DMS53 treated with DMSO at 0.1 percent for 48 hours (cell line): ENCODE measurements around the gene YY1AP1.
A peak's percentile ranks its signal among the peaks of the same experiment; 100 is the strongest.
"Not testable (repeated sequence)": the region's sequence is repeated elsewhere in the genome, so short reads cannot be mapped to it uniquely, and the experiment has no call there.

Experiments used
- DNase-seq: peaks from one replicate; lab custom pipeline; 2025; ENCODE audit not compliant: unreplicated experiment; lab: John Stamatoyannopoulos, UW

The YY1AP1 gene

GRCh38 chr1:155696524-155696923 lies 8.0 kb upstream of the YY1AP1 start:
- no peak for DNase-seq

- DNase-seq, result no peak
These were observed 7.0 kb upstream of the YY1AP1 start for GRCh38 chr1:155695608-155696007.

- DNase-seq, result no peak
These were observed 6.5 kb upstream of the YY1AP1 start for GRCh38 chr1:155695072-155695471.

GRCh38 chr1:155694167-155694566 lies 5.6 kb upstream of the YY1AP1 start:
- no peak for DNase-seq

GRCh38 chr1:155691992-155692528 lies 3.5 kb upstream of the YY1AP1 start:
- DNase-seq, result no peak

- DNase-seq, result not testable (repeated sequence)
These were observed 570 bp upstream of the YY1AP1 start, which contains the start of gene DAP3 for GRCh38 chr1:155689081-155689607. TSS of gene DAP3 (plus strand) at chr1:155689091. CDS start at chr1:155709780, 20,689 bp downstream.

GRCh38 chr1:155687705-155688323 lies 760 bp downstream of the YY1AP1 start:
- not testable (repeated sequence) for DNase-seq

- no peak for DNase-seq
These were observed 6.8 kb downstream of the YY1AP1 start for GRCh38 chr1:155681776-155682175.

- no peak for DNase-seq
These were observed 8.0 kb downstream of the YY1AP1 start for GRCh38 chr1:155680531-155680930.

GRCh38 chr1:155678992-155679391 lies 9.6 kb downstream of the YY1AP1 start:
- DNase-seq, result not testable (repeated sequence)

GRCh38 chr1:155678027-155678426 lies 10.5 kb downstream of the YY1AP1 start:
- peak; percentile 52 for DNase-seq

- no peak for DNase-seq
These were observed 15.6 kb downstream of the YY1AP1 start for GRCh38 chr1:155673003-155673402.

- no peak for DNase-seq
These were observed 16.8 kb downstream of the YY1AP1 start for GRCh38 chr1:155671750-155672149.

- DNase-seq, result no peak
These were observed 19.1 kb downstream of the YY1AP1 start for GRCh38 chr1:155669233-155670162.

GRCh38 chr1:155661239-155661638 lies 27.3 kb downstream of the YY1AP1 start:
- DNase-seq, result not testable (repeated sequence)

- DNase-seq, result no peak
These were observed 31.1 kb downstream of the YY1AP1 start for GRCh38 chr1:155657463-155657862.

GRCh38 chr1:155652951-155653350 lies 35.6 kb downstream of the YY1AP1 start:
- no peak for DNase-seq

GRCh38 chr1:155651861-155652661 lies 36.5 kb downstream of the YY1AP1 start:
- DNase-seq, result no peak

- DNase-seq, result no peak
These were observed 38.3 kb downstream of the YY1AP1 start for GRCh38 chr1:155650231-155650757.

- no peak for DNase-seq
These were observed 38.9 kb downstream of the YY1AP1 start for GRCh38 chr1:155649676-155650075.
